Measurements from ENCODE around the gene TUBA1A.

DNA sequence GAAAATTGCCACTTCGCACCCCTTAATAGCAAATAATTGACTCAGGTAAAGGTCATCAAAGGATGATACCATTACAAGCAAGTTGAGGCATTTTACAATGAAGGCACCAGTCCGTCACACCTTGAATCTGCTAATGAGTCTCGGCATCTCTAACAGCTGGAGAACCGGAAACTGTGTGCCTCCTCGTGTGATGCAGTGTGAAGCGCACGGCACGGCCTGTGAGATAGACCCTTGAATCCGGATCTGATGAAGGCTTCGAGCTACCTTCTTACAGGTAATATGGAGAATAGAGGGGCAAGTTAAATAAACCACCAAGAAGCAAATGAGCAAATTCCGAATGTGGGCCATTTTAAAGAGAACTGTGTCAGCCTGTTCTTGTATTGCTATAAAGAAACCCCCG lies 19.8 kb upstream of the TUBA1A start:
- TF ChIP-seq POLR2A (IDR thresholded peaks at IDR 0.05; ENCODE audit: low read length) (no peak), GATA1 (IDR thresholded peaks at IDR 0.05; ENCODE audit: low read depth, low read length) (no peak)
